Stimulated activated naive CD8-positive, alpha-beta T cell treated with anti-CD3 and anti-CD28 coated beads, Interleukin-15, Interleukin-2, amounts not matched to agents 100 ng/mL and 50 ng/mL, for 24 hours (primary cell): Measurements from ENCODE around the gene ZSCAN30.

Source experiments
- H3K27ac Mint-ChIP-seq: one replicate; pipeline ENCODE4 v1.8.0; 2021; ENCODE audit warnings: mild to moderate bottlenecking, mixed read lengths
- H3K27me3 Mint-ChIP-seq: one replicate; pipeline ENCODE4 v1.8.0; 2021; ENCODE audit warnings: mixed read lengths
- H3K36me3 Mint-ChIP-seq: one replicate; pipeline ENCODE4 v1.8.0; 2021; ENCODE audit warnings: low read depth, mixed read lengths
- H3K4me1 Mint-ChIP-seq: one replicate; pipeline ENCODE4 v1.8.0; 2021; ENCODE audit warnings: low read depth, mixed read lengths
- H3K4me3 Mint-ChIP-seq: one replicate; pipeline ENCODE4 v1.8.0; 2021; ENCODE audit warnings: mild to moderate bottlenecking, mixed read lengths
- H3K9me3 Mint-ChIP-seq: one replicate; pipeline ENCODE4 v1.8.0; 2021; ENCODE audit warnings: mixed read lengths

The ZSCAN30 gene

DNA sequence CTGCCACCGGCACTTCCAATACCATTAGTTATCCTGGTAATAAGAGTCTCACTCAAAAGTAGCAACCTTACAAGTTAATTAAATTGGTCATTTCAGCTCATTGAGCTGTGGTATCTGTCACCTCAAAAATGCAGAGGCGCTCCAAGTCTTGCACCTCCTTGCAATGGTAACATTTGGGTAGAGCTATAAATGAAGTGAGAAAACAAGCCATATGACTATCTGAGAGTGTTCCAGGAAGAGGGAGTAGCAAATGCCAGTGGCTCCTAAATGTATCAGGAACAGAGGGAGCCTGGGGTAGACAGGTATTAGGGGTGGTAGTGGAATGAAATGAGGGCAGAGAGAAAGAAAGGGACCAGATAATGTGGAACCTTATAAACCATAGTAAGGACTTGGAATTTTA is 6.0 kb upstream of the ZSCAN30 start:
- peaks cover 30% of the 10 kb centered on the region for H3K4me1 Mint-ChIP-seq
- peaks cover 97% of the 10 kb centered on the region for H3K36me3 Mint-ChIP-seq
- no peak overlapping the region for H3K27ac Mint-ChIP-seq
- no peak overlapping the region for H3K4me3 Mint-ChIP-seq
- no peaks in the 10 kb centered on the region for H3K27me3 Mint-ChIP-seq
- H3K9me3 Mint-ChIP-seq: peaks cover 29% of the 10 kb centered on the region

DNA sequence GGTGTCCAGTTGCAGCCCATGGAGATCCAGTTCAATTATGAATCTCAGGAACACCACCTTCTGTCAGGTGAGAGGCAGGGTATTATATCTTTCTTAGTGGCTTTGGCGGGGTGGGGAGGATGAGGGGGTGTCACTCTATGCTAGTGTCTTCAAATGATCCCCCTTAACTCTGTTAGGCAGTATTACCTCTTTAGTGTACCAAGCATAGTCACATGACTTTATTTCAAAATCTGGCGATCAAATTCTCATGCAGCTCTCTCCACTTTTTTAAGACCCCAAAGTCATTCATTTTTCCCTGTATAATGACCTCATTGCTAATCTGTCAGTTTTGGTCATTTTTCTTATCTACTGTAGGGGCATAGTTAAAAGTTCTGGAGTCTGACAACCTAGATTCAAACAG is 1.1 kb upstream of the ZSCAN30 start:
- no peaks in the 10 kb centered on the region for H3K27me3 Mint-ChIP-seq
- H3K27ac Mint-ChIP-seq: peak overlapping the region; percentile 91
- H3K4me3 Mint-ChIP-seq: peak overlapping the region; percentile 97
- peaks cover 60% of the 10 kb centered on the region for H3K4me1 Mint-ChIP-seq
- H3K36me3 Mint-ChIP-seq: peaks cover 55% of the 10 kb centered on the region
- peaks cover 8% of the 10 kb centered on the region for H3K9me3 Mint-ChIP-seq

DNA sequence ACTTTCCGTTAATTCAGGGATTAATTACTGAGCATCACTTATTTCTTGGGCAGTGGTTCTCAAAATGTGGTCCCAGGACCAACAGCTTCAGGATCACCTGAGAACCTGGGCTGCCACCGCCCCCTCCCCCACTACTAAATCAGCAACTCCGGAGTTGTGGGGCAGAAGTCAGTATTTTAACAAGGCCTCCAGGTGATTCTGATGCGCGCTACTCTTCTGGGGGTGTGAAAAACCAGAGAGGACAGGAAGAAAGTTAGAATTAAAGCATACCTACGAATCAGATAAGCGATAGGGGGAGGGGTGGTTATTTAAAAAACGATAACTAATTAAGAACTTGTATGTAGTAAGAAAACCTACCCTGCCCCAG is 319 bp downstream of the ZSCAN30 start:
- H3K27me3 Mint-ChIP-seq: no peaks in the 10 kb centered on the region
- peaks cover 48% of the 10 kb centered on the region for H3K36me3 Mint-ChIP-seq
- H3K4me1 Mint-ChIP-seq: peaks cover 56% of the 10 kb centered on the region
- H3K9me3 Mint-ChIP-seq: peaks cover 11% of the 10 kb centered on the region
- peak overlapping the region; percentile 97 for H3K4me3 Mint-ChIP-seq
- peak overlapping the region; percentile 91 for H3K27ac Mint-ChIP-seq

DNA sequence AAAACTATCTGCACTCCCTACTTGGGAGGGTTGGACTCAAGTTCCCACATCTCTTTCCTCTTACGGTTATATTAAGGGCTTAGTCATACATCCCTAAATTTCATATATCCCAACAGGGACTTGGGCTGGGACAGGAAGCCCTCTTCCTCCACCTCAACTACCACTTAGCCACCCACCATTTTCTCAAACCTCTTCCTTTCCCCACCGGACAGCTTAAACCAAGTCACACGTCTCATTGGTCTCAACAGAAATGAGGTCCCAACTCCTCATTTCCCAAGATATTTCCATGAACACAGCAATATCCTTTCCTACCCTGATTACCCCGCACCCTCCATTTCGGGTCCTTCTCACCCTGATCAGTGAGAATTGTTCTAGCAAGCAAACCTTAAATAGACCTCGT is 736 bp downstream of the ZSCAN30 start:
- Mint-ChIP-seq H3K36me3 (peaks cover 44% of the 10 kb centered on the region), H3K4me3 (peak overlapping the region; percentile 97), H3K27me3 (no peaks in the 10 kb centered on the region), H3K4me1 (peaks cover 51% of the 10 kb centered on the region), H3K27ac (peak overlapping the region; percentile 91), H3K9me3 (peaks cover 8% of the 10 kb centered on the region)

DNA sequence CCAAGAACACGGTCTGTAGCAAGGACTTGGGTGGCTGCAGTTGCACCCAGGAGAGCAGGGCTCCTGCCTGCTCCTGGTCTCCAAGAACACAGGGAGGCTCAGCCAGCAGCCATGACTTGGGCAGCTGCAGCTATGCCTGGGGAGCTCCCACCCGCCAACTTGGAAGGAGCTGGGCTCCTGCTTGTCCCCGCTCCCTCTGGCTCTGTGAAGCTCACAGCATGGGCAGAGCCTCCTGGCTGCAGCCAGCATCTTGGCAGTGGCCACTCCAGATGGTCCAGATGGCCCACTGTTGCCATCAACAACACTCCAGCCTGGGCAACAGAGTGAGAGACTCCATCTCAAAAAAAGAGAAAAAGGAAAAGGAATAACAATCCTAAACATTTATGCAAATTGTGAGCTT is 5.2 kb downstream of the ZSCAN30 start:
- Mint-ChIP-seq H3K27ac (no peak overlapping the region), H3K27me3 (no peaks in the 10 kb centered on the region), H3K9me3 (peaks cover 8% of the 10 kb centered on the region), H3K4me1 (peaks cover 20% of the 10 kb centered on the region), H3K4me3 (no peak overlapping the region), H3K36me3 (peaks cover 27% of the 10 kb centered on the region)

DNA sequence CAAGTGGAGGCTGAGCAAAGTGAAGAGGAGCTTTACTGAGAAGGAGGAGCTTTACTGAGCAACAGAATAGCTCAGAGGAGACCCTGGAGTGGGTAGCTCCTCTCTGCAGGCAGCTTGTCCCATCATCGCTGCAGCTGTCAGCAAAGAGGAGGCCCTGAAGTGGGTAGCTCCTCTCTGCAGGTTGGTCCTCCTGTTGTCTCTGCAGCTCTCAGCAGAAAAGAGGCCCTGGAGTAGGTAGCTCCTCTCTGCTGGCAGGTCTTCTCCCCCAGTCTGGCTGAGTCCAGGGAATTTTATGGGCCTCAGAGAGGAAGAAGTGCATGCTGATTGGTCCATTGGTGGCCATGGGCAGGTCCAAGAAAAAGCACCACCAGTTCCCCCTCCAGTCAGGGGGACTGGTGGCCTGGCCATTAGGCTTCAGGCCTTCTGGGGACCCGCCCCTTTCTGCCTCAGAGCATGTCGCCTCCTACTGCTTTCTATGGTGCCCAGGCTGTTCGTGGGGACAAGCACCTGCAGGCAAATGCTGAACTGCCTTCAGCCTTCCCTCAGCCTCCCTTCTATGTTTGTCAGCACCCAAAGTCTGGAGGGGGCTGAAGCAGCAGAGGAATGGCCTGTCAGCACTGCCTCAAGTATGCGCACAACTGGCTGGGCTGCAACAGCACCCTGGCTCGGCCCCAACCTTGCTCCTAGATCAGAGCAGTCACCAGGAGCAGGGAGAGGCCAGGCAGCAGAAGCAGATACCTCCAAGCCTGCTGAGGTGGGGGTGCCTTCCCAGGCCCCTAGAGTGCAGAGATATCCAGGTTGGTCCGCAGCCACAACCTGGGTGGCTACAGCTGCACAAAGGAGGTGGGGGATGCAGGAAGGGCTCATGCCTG is 5.9 kb downstream of the ZSCAN30 start:
- peaks cover 30% of the 10 kb centered on the region for H3K36me3 Mint-ChIP-seq
- no peaks in the 10 kb centered on the region for H3K27me3 Mint-ChIP-seq
- no peak overlapping the region for H3K4me3 Mint-ChIP-seq
- H3K4me1 Mint-ChIP-seq: peaks cover 15% of the 10 kb centered on the region
- no peak overlapping the region for H3K27ac Mint-ChIP-seq
- peaks cover 11% of the 10 kb centered on the region for H3K9me3 Mint-ChIP-seq

DNA sequence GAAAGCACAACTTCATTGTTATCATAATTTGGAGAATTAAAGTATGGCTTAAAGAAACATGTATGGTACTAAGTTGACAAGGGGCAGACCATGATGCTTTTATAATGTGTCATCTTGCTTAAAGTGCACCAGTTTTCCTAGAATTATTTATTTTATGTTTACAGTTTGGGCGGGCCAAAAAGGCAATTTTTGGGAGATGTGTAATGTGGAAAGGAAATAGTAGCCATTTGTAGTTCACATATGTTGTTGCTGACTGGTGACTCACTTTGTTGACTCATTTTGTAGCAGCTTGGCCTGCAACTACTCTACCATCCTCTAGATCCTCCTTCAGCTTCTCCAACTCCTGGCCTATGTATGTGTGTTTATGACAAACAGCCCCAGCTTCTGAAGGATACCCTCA is 7.7 kb downstream of the ZSCAN30 start:
- no peaks in the 10 kb centered on the region for H3K27me3 Mint-ChIP-seq
- no peak overlapping the region for H3K27ac Mint-ChIP-seq
- H3K4me1 Mint-ChIP-seq: peaks cover 12% of the 10 kb centered on the region
- no peak overlapping the region for H3K4me3 Mint-ChIP-seq
- peaks cover 31% of the 10 kb centered on the region for H3K36me3 Mint-ChIP-seq
- H3K9me3 Mint-ChIP-seq: peaks cover 17% of the 10 kb centered on the region

DNA sequence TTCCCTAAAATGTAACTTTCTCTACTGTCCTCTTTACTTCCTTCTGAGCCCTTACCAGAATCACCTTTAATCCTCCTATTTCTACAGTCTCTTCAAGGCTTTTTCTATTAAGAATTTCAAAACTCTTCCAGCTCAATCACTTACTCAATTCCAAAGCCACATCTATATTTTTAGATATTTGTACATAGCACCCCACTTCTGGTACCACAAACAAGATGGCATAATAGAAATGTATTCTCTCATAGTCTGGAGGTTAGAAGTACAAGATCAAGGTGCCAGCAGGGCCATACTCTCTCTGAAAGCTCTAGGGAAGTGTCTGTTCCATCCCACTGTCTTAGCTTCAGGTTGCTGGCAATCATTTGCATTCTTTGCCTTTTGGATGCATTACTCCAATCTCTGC is 11.1 kb downstream of the ZSCAN30 start:
- H3K27me3 Mint-ChIP-seq: no peaks in the 10 kb centered on the region
- H3K4me3 Mint-ChIP-seq: no peak overlapping the region
- peaks cover 9% of the 10 kb centered on the region for H3K4me1 Mint-ChIP-seq
- peaks cover 9% of the 10 kb centered on the region for H3K9me3 Mint-ChIP-seq
- peaks cover 24% of the 10 kb centered on the region for H3K36me3 Mint-ChIP-seq
- H3K27ac Mint-ChIP-seq: no peak overlapping the region

DNA sequence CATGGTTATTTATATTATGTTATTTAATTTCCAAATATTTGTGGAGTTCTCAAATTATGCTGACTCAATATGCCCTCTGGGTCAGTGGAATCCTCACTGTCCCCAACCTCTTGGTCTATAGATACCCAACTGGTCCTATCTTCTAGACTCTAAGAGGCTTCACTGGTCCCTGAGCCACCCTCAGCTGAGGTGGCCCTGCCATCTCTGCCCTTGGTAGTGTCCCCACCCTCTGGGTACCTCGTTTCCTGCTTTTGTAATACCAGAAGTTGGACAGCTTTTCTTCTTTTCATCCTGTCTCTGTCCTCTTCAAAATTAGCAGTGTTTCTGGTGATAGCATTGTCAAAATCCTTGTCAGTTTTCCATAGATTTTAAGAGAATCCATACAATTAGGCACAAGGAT is 11.9 kb downstream of the ZSCAN30 start:
- H3K27me3 Mint-ChIP-seq: no peaks in the 10 kb centered on the region
- no peak overlapping the region for H3K4me3 Mint-ChIP-seq
- no peak overlapping the region for H3K27ac Mint-ChIP-seq
- H3K36me3 Mint-ChIP-seq: peaks cover 25% of the 10 kb centered on the region
- H3K4me1 Mint-ChIP-seq: peaks cover 9% of the 10 kb centered on the region
- peaks cover 9% of the 10 kb centered on the region for H3K9me3 Mint-ChIP-seq

DNA sequence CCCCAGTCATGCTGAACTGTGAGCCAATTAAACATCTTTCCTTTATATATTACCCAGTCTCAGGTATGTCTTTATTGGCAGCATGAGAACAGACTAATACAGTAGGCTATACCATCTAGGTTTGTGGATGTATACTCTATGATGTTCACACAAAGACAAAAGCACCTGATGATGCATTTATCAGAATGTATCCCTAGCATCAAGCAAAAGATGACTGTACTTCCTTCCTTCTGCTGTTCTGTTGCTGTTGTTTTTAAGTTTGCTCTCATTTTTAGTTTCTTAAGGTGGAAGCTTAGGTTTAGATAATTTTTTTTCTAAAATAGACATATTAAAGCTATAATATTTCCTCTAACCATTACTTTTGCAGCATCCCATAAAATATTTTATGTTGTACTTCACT is 12.4 kb downstream of the ZSCAN30 start:
- Mint-ChIP-seq H3K4me1 (peaks cover 9% of the 10 kb centered on the region), H3K4me3 (no peak overlapping the region), H3K36me3 (peaks cover 26% of the 10 kb centered on the region), H3K27ac (no peak overlapping the region), H3K9me3 (peaks cover 9% of the 10 kb centered on the region), H3K27me3 (no peaks in the 10 kb centered on the region)

DNA sequence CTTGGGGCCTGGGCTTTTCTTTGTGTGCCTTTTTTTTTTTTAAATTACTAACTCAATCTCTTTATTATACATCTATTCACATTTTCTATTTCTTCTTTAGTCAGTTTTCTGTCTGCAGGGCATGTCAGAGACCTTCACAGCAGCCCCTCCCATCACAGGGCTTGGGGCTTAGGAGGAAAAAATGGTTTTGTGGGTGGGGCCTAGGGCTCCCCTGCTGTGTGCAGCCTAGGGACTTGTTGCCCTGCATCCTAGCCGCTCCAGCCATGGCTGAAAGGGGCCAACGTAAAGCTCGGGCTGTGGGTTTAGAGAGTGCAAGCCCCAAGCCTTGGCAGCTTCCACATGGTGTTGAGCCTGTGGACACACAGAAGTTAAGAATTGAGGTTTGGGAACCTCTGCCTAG is 13.8 kb downstream of the ZSCAN30 start:
- H3K4me1 Mint-ChIP-seq: peaks cover 9% of the 10 kb centered on the region
- no peak overlapping the region for H3K4me3 Mint-ChIP-seq
- peaks cover 17% of the 10 kb centered on the region for H3K36me3 Mint-ChIP-seq
- peaks cover 9% of the 10 kb centered on the region for H3K9me3 Mint-ChIP-seq
- H3K27me3 Mint-ChIP-seq: no peaks in the 10 kb centered on the region
- no peak overlapping the region for H3K27ac Mint-ChIP-seq

DNA sequence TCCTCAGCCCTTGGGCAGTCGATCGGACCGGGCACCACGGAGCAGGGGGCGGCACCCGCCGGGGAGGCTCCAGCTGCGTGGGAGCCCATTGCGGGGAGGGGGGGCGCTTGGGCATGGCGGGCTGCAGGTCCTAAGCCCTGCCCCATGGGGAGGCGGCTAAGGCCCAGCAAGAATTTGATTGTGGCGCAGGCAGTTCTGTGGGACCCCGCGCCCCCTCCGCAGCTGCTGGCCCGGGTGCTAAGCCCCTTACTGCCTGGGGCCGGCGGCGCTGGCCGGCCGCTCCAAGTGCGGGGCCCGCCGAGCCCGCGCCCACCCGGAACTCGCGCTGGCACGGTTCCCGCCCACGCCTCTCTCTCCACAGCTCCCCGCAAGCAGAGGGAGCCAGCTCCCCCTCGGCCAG is 18.4 kb downstream of the ZSCAN30 start:
- Mint-ChIP-seq H3K27me3 (no peaks in the 10 kb centered on the region), H3K36me3 (peaks cover 20% of the 10 kb centered on the region), H3K27ac (no peak overlapping the region), H3K4me1 (peaks cover 23% of the 10 kb centered on the region), H3K4me3 (no peak overlapping the region), H3K9me3 (peaks cover 12% of the 10 kb centered on the region)

DNA sequence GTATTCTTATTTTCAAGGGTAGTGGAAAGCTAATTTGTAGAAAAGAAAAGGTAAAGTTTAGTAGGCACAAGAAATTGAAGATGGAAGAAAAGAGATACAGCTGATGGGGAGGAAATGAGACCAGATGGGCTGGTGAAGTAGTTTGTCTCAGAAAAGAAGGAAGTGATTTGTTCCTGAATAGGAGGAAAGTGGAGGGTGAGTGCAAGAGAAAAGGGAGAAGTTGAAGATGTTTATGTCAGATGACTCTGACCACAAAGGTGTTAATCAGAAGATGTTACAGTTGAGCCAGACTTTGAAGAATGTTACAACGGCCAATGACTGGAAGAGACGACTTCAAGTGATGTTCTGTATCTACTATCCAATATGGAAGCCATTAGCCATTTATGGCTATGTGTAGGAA is 21.2 kb downstream of the ZSCAN30 start:
- H3K27me3 Mint-ChIP-seq: no peaks in the 10 kb centered on the region
- H3K27ac Mint-ChIP-seq: no peak overlapping the region
- no peak overlapping the region for H3K4me3 Mint-ChIP-seq
- H3K36me3 Mint-ChIP-seq: peaks cover 35% of the 10 kb centered on the region
- peaks cover 16% of the 10 kb centered on the region for H3K9me3 Mint-ChIP-seq
- H3K4me1 Mint-ChIP-seq: peaks cover 32% of the 10 kb centered on the region

DNA sequence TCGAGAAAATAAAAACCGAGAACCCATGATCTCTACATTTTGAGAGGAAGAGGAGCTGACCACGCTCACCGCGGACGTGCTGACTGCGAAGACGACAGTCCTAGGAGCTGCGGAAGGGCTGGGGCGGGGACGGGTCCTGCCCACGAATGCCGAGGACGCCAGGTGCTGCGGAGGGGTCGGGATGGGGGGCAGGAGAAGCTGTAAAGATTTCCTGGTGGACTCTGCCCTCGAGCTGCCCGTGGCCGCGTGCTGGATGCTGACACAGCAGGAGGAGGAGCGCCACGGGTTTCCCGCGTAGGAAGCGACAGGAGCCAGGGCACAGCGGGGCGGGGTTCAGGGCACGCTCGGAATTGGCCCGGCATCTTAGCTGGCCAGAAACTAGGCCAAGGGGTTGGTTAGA is 22.2 kb downstream of the ZSCAN30 start:
- Mint-ChIP-seq H3K36me3 (peaks cover 39% of the 10 kb centered on the region), H3K27ac (no peak overlapping the region), H3K27me3 (no peaks in the 10 kb centered on the region), H3K9me3 (peaks cover 16% of the 10 kb centered on the region), H3K4me1 (peaks cover 32% of the 10 kb centered on the region), H3K4me3 (peak overlapping the region; percentile 84)

DNA sequence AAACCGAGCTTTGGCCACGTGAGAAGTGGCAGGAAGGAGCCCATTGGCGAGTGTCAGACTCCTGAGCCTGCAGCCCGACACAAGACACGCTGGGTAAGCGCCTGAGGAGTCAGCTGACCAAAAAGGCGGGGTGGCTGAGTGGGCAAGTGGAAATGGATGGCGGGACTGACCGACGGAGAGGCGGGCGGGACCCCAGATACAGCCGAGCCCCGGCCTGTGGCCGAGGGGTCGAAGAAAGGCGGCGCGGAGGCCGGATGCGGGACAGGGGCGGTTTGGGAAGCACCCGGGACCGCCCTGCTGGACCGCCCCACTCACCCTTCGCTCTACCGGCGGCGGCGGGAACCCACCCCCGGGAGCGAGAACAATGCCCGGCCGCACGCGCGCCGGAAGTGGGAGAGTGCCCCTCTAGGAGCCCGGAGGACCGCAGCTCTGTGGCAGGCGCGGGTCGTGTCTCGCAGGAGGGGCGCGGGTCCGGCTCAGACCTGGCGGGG is 22.8 kb downstream of the ZSCAN30 start:
- H3K27me3 Mint-ChIP-seq: no peaks in the 10 kb centered on the region
- peaks cover 43% of the 10 kb centered on the region for H3K36me3 Mint-ChIP-seq
- peaks cover 32% of the 10 kb centered on the region for H3K4me1 Mint-ChIP-seq
- H3K27ac Mint-ChIP-seq: peak overlapping the region; percentile 89
- H3K9me3 Mint-ChIP-seq: peaks cover 16% of the 10 kb centered on the region
- H3K4me3 Mint-ChIP-seq: peak overlapping the region; percentile 84

DNA sequence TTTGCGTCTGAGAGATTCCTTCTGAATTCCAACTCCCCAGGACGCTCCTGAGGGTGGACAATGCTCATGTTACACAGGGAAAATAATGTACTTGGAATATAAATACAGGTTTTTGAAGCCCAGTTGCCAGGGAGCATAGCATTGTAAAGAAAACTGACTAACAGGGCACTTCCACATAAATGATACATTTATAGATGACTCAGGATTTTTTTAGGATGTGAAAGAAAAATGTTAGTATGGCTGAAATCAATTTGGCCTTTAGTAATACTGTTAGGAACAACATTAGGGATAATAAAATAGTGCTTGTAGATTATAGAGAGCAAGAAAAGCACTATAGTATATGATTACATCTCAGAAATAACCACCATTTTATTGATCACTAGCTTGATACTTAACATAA is 25.6 kb downstream of the ZSCAN30 start:
- Mint-ChIP-seq H3K36me3 (peaks cover 65% of the 10 kb centered on the region), H3K27ac (no peak overlapping the region)

More for the DNA sequence above, 25.6 kb downstream of the ZSCAN30 start:
- Mint-ChIP-seq H3K4me3 (no peak overlapping the region), H3K27me3 (no peaks in the 10 kb centered on the region), H3K4me1 (peaks cover 32% of the 10 kb centered on the region), H3K9me3 (peaks cover 16% of the 10 kb centered on the region)
